ENCODE measurements around the gene AMMECR1.
A peak's percentile ranks its signal among the peaks of the same experiment; 100 is the strongest.

The AMMECR1 gene

DNA sequence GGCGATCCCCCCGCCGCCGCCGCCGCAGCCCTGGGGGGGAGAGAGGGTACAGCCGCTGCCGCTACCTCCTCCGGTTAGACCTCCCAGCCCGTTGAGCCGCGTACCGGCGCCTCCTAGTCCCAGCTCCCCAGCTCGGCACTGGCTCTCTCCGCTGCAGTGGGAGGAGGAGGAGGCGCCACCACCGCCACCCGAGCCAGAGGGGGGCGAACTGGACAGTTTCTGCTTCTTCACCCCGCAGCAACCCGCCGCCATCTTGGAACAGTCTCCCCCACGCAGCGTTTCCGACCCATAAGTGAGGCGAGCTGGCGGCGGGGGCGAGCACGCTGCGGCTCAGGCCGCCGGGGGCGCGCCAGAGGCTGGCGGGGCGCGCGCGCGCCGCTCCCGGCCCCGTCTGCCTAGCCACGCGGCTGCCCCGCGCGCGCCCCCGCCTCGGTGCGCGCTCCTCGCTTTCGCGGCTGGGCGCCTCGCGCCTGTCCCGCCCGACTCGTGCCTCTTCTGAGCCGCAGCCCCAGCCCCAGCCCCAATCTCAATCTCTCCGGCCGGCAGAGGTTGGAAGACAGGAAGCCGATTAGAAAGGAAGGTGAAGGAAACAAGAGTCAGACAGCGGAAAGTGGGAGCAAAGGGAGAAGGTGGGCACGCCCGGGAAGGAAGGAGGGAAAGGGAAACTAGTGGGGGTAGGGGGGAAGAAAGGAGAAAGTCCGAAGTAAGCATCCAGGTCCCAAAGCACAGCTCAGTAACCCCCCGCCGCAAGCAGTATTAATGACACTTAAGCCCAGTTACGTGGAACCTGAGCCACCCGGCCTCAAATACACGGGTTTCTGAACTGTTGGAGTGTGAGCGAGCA, at the start of gene AMMECR1:
Gene AMMECR1 (minus strand): TSS at position 266 of the 844 bp plus-strand sequence. CDS start 14 bp downstream, at position 252.
- in situ Hi-C loops (cut with MboI; ENCODE audit: low pct_unique_long_range_greater_than_20kb, low sequenced_read_pairs, unreplicated experiment), result no loop called here

DNA sequence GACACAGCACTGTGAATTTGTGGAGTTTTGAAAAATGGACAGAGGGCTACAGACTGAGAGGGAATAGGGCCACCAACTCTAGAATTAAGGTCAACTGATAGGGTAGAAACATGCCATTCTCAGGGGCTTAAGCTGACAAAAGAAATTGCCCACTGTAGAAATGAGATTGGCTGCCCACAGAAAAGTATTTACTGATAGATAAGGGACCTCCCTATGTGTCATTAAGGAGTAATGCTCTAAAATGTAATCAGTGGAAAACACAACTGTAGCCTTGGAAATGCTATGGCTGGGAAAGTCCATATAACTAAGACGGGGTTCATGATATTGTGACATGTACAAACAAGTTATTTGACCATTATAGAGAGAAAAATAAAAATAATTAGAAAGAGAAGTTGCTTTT, 45.4 kb upstream of the AMMECR1 start:
- DNase-seq (ENCODE audit: low spot score), result no peak
- in situ Hi-C loops (cut with MboI; ENCODE audit: low pct_unique_long_range_greater_than_20kb, low sequenced_read_pairs, unreplicated experiment), result no loop called here
- TF ChIP-seq, protein P1, sequence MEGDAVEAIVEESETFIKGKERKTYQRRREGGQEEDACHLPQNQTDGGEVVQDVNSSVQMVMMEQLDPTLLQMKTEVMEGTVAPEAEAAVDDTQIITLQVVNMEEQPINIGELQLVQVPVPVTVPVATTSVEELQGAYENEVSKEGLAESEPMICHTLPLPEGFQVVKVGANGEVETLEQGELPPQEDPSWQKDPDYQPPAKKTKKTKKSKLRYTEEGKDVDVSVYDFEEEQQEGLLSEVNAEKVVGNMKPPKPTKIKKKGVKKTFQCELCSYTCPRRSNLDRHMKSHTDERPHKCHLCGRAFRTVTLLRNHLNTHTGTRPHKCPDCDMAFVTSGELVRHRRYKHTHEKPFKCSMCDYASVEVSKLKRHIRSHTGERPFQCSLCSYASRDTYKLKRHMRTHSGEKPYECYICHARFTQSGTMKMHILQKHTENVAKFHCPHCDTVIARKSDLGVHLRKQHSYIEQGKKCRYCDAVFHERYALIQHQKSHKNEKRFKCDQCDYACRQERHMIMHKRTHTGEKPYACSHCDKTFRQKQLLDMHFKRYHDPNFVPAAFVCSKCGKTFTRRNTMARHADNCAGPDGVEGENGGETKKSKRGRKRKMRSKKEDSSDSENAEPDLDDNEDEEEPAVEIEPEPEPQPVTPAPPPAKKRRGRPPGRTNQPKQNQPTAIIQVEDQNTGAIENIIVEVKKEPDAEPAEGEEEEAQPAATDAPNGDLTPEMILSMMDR (IDR thresholded peaks at IDR 0.05; ENCODE audit: extremely low read depth, insufficient read depth, missing control alignments), result no peak

More for the DNA sequence above, at the start of gene AMMECR1:
- TF ChIP-seq, protein P1 (IDR thresholded peaks at IDR 0.05; ENCODE audit: extremely low read depth, insufficient read depth, missing control alignments), result no peak
- DNase-seq (ENCODE audit: low spot score), result peak; percentile 82

DNA sequence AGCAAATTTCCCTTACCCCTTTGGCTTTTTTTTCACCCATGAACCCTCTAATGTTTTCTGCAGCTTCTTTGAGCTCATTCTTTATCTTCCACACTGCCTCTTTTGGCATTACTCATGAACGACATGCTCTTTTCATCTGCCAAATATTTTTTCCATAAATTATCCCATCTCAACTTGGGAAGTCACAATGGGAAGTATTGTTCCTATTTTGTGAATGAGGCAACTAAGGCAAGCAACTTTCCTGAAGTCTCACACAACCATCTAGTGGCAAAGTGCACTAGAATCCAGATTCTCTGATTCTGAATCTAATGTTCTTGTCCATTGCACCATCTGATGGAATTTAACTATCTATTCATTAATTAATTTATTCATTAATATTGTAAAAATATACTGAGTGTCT, 41.4 kb upstream of the AMMECR1 start:
- TF ChIP-seq, protein P1 (IDR thresholded peaks at IDR 0.05; ENCODE audit: extremely low read depth, insufficient read depth, missing control alignments), result no peak
- DNase-seq (ENCODE audit: low spot score), result no peak
- in situ Hi-C loops (cut with MboI; ENCODE audit: low pct_unique_long_range_greater_than_20kb, low sequenced_read_pairs, unreplicated experiment), result no loop called here

DNA sequence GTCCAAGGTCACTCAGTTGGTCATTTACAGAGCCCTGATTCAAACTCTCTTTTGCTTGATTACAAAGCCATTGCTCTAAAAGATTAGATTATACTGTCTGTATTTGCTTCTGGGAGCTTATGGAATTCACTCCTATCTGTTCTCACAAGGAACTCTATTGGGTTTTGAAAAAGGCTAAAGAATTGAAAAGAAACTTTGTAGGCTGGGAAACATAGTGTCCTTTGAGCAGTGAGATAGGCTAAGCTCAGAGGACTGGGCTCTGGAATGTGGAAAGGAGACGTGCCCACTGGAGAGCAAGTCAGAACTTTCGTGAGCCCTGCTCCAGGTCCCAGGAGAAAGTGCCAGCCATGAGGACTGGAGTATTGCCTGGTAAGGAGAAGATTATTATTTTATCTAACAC, 40.7 kb upstream of the AMMECR1 start, which contains the start of gene RTL9:
Gene RTL9 (plus strand): TSS at position 301 of the 400 bp plus-strand sequence. CDS start 91,770 bp downstream, outside the sequence.
- DNase-seq (ENCODE audit: low spot score), result no peak
- TF ChIP-seq, protein P1 (IDR thresholded peaks at IDR 0.05; ENCODE audit: extremely low read depth, insufficient read depth, missing control alignments), result no peak
- in situ Hi-C loops (cut with MboI; ENCODE audit: low pct_unique_long_range_greater_than_20kb, low sequenced_read_pairs, unreplicated experiment), result no loop called here

DNA sequence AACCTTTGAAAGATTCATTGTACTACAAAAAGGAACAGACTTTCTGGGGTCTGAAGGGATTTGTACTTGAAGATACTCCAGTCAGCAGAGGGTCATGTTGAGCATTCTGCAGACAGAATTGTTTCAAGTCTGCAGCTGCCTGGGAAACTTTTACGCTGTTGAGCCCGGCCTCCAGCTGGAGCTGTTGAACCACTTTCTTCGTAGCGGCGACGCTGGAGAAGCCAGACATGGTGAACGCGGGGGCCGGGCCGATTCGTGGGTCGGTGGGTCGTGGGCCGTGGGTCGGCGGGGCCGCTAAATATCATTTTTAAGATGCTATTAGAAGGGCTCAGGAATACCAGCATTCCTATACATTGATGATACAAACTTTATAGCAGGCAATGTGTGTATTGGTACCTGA, 28.8 kb upstream of the AMMECR1 start:
- TF ChIP-seq, protein P1 (IDR thresholded peaks at IDR 0.05; ENCODE audit: extremely low read depth, insufficient read depth, missing control alignments), result no peak
- in situ Hi-C loops (cut with MboI; ENCODE audit: low pct_unique_long_range_greater_than_20kb, low sequenced_read_pairs, unreplicated experiment), result no loop called here

DNA sequence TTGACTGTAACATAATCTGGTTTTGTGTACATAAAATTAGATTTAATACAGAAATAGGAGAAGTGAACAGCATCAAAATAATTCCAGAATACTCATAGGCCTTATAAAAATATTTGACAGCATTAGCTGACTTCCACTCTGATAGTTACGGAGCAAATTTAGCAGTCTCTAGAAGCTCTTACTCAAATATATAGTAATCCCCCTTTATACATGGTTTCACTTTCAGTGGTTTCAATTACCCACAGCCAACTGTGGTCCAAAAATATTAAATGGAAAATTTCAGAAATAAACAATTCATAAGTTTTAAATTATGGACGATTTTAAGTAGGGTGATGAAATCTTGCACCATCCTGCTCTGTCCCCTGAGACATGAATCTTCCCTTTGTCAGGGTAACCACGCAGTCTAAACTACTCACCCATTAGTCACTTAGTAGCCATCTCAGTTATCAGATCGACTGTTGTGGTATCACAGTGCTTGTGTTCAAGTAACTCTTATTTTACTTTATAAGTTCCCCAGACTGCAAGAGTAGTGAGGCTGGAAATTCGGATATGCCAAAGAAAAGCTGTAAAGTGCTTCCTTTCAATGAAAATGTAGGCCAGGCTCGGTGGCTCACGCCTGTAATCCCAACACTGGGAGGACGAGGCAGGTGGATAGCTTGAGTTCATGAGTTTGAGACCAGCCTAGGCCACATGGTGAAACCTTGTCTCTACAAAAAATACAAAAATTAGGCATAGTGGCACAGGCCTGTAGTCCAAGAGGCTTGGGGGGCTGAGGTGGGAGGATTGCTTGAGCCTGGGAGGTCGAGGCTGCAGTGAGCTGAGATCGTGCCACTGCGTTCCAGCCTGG, 23.5 kb upstream of the AMMECR1 start:
- in situ Hi-C loops (cut with MboI; ENCODE audit: low pct_unique_long_range_greater_than_20kb, low sequenced_read_pairs, unreplicated experiment), result no loop called here
- DNase-seq (ENCODE audit: low spot score), result no peak

More for the DNA sequence above, 28.8 kb upstream of the AMMECR1 start:
- no peak for DNase-seq (ENCODE audit: low spot score)

More for the DNA sequence above, 23.5 kb upstream of the AMMECR1 start:
- TF ChIP-seq, protein P1 (IDR thresholded peaks at IDR 0.05; ENCODE audit: extremely low read depth, insufficient read depth, missing control alignments), result no peak

All from GM13977 (cell line).